GM23338 (cell line): Measurements from ENCODE around the gene PLXNA2. TPM values are rescaled to one million over a fixed set of nuclear protein-coding genes. Genes with fewer than 3 reads are reported as not detected.

Experiments
- ATAC-seq: fragments of 200-7000 bp; cut with Tn5 transposase; 3 replicates; pipeline ENCODE4 v1.9.1; 2020
- DNase-seq: peaks from one replicate; pipeline ENCODE4 v3.0.0-alpha.2; 2015; ENCODE audit warnings: low spot score
- H2AFZ ChIP-seq: fragments of 200-600 bp; sonication (generic); 2 replicates; pipeline ENCODE4 v1.8.0; 2016; ENCODE audit warnings: antibody characterized with exemption, mild to moderate bottlenecking, moderate library complexity
- H3F3A ChIP-seq: fragments of 200-600 bp; sonication (generic); replicated peaks from 2 replicates; pipeline ENCODE4 v1.8.0; 2017; ENCODE audit warnings: antibody characterized with exemption, mixed run types, low read depth
- H3K27ac ChIP-seq: fragments of 200-600 bp; sonication (generic); 2 replicates; pipeline ENCODE4 v1.6.1; 2016; ENCODE audit warnings: low read depth
- H3K27me3 ChIP-seq: fragments of 200-600 bp; sonication (generic); 2 replicates; pipeline ENCODE4 v1.8.0; 2016; ENCODE audit warnings: mild to moderate bottlenecking, mixed run types, moderate library complexity; ENCODE audit not compliant: insufficient read depth
- H3K36me3 ChIP-seq: fragments of 200-600 bp; sonication (generic); 2 replicates; pipeline ENCODE4 v1.8.0; 2016; ENCODE audit warnings: mild to moderate bottlenecking; ENCODE audit not compliant: insufficient read depth
- H3K4me1 ChIP-seq: fragments of 200-600 bp; sonication (generic); 2 replicates; pipeline ENCODE4 v1.8.0; 2016; ENCODE audit warnings: mild to moderate bottlenecking, moderate library complexity; ENCODE audit not compliant: insufficient read depth
- H3K4me2 ChIP-seq: fragments of 200-600 bp; sonication (generic); 2 replicates; pipeline ENCODE4 v1.7.1; 2017; ENCODE audit warnings: mixed run types
- H3K4me3 ChIP-seq: fragments of 200-600 bp; sonication (generic); 2 replicates; pipeline ENCODE4 v1.6.1; 2016; ENCODE audit warnings: mixed run types
- H3K79me2 ChIP-seq: fragments of 200-600 bp; sonication (generic); replicated peaks from 2 replicates; pipeline ENCODE4 v1.8.0; 2017; ENCODE audit warnings: mild to moderate bottlenecking; ENCODE audit not compliant: insufficient read depth
- H3K9me2 ChIP-seq: fragments of 200-600 bp; sonication (generic); 2 replicates; pipeline ENCODE4 v1.8.0; 2017; ENCODE audit not compliant: insufficient read depth
- H4K20me1 ChIP-seq: fragments of 200-600 bp; sonication (generic); replicated peaks from 2 replicates; pipeline ENCODE4 v1.8.0; 2017; ENCODE audit warnings: mild to moderate bottlenecking; ENCODE audit not compliant: insufficient read depth
- H3K27ac Mint-ChIP-seq: 2 replicates; pipeline ENCODE4 v1.8.0; 2020; ENCODE audit warnings: inconsistent platforms, mild to moderate bottlenecking, moderate library complexity, mixed read lengths
- H3K27me3 Mint-ChIP-seq: 3 replicates; pipeline ENCODE4 v1.8.0; 2022; ENCODE audit warnings: low read depth, mild to moderate bottlenecking, moderate library complexity, mixed read lengths, inconsistent platforms; ENCODE audit not compliant: insufficient read depth, poor library complexity
- H3K36me3 Mint-ChIP-seq: 3 replicates; pipeline ENCODE4 v1.8.0; 2021; ENCODE audit warnings: low read depth, mild to moderate bottlenecking, inconsistent platforms, moderate library complexity, mixed read lengths
- H3K4me1 Mint-ChIP-seq: 3 replicates; pipeline ENCODE4 v1.8.0; 2020; ENCODE audit warnings: mild to moderate bottlenecking, inconsistent platforms, mixed read lengths
- H3K4me3 Mint-ChIP-seq: 3 replicates; pipeline ENCODE4 v1.8.0; 2021; ENCODE audit warnings: moderate library complexity, mild to moderate bottlenecking, inconsistent platforms, mixed read lengths
- H3K9me3 Mint-ChIP-seq: 3 replicates; pipeline ENCODE4 v1.8.0; 2020; ENCODE audit warnings: moderate library complexity, mild to moderate bottlenecking, inconsistent platforms, mixed read lengths
- CREB1 ChIP-seq: fragments of 250-450 bp; sonication (Bioruptor Pico); IDR thresholded peaks from 2 replicates; pipeline ENCODE4 v1.5.0; 2020; ENCODE audit warnings: low read depth, mild to moderate bottlenecking, moderate library complexity
- EZH2 ChIP-seq: fragments of 200-600 bp; sonication (generic); IDR thresholded peaks from one replicate; pipeline ENCODE4 v1.8.0; 2017; ENCODE audit warnings: antibody characterized with exemption, mild to moderate bottlenecking, low read depth; ENCODE audit not compliant: unreplicated experiment
- EZH2phosphoT487 ChIP-seq: fragments of 200-600 bp; sonication (generic); IDR thresholded peaks from one replicate; pipeline ENCODE4 v1.8.1; 2018; ENCODE audit warnings: antibody characterized with exemption; ENCODE audit not compliant: unreplicated experiment
- JUNB ChIP-seq: IDR thresholded peaks from one replicate; pipeline ENCODE4 v1.6.1; 2016; ENCODE audit warnings: antibody characterized with exemption; ENCODE audit not compliant: unreplicated experiment
- NANOG ChIP-seq: IDR thresholded peaks from 2 replicates; pipeline ENCODE4 v1.6.1; 2016; ENCODE audit warnings: antibody characterized with exemption, borderline replicate concordance
- POLR2AphosphoS5 ChIP-seq: IDR thresholded peaks from 2 replicates; pipeline ENCODE4 v1.6.1; 2016; ENCODE audit warnings: antibody characterized with exemption, low read depth
- STAT1 ChIP-seq: IDR thresholded peaks from one replicate; pipeline ENCODE4 v1.6.1; 2016; ENCODE audit warnings: antibody characterized with exemption; ENCODE audit not compliant: unreplicated experiment
- ZNF114 ChIP-seq: fragments of 250-450 bp; sonication (Bioruptor Pico); IDR thresholded peaks from 2 replicates; pipeline ENCODE4 v1.5.0; 2020; ENCODE audit warnings: mild to moderate bottlenecking, moderate library complexity
- ZNF331 ChIP-seq: fragments of 250-450 bp; sonication (Bioruptor Pico); IDR thresholded peaks from 2 replicates; pipeline ENCODE4 v1.5.0; 2020; ENCODE audit warnings: low read depth, mild to moderate bottlenecking, moderate library complexity
- polyA plus RNA-seq: library from polyadenylated mRNA; unstranded; fragments of >200 nt; fragmentation: Nextera tagmentation; extraction: Ambion mirVana; gene quantifications from 2 replicates; pipeline ENCODE4 v1.2.1, GENCODE V29; 2016
- total RNA-seq: library from RNA; depleted of rRNA; stranded (reverse); fragments of >200 nt; shearing (Covaris generic); gene quantifications from 2 replicates; pipeline ENCODE4 v1.2.3, GENCODE V29; 2014
- TF ChIP-seq, protein P1 (sequence below): IDR thresholded peaks from one replicate; pipeline ENCODE4 v1.6.1; 2018; ENCODE audit warnings: antibody characterized with exemption; ENCODE audit not compliant: unreplicated experiment
- TF ChIP-seq, protein P2 (sequence below): fragments of 250-450 bp; sonication (Bioruptor Pico); IDR thresholded peaks from 2 replicates; pipeline ENCODE4 v1.5.0; 2020; ENCODE audit warnings: mild to moderate bottlenecking, moderate library complexity
- TF ChIP-seq, protein P3 (sequence below), 2 experiments: fragments of 200-600 bp in 1 of 2; sonication (generic) in 1 of 2; conservative IDR thresholded peaks; 2 replicates each; pipeline versions ENCODE4 v1.5.1 to v1.6.1; 2016 to 2017; ENCODE audit warnings: antibody characterized with exemption in 2 of 2, low read depth in 2 of 2, mild to moderate bottlenecking in 2 of 2, moderate library complexity in 1 of 2
- TF ChIP-seq, protein P4 (sequence below): IDR thresholded peaks from 2 replicates; pipeline ENCODE4 v1.6.1; 2016; ENCODE audit warnings: antibody characterized with exemption

The PLXNA2 gene
- total and polyA plus RNA-seq, 2 experiments from 2014 or later = 0.40 to 1.8 TPM

DNA sequence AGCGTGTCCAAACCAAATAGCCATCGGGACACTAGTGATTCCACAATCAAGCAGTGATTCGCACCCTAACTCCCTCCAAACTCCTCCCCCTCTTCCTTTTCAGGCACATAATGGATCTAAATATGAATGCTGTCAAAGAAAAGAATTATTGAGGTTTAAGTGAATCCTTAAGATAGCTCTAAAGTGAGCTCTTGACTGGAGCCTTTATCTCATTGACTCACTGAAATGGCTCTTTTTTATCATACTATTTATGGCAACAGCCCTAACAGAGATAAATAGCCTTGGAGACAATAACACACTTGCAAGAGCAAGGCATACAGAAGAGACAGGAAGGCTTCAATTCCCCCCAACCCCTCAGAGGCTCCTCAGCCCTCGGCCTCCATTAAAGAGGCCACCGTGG lies 143.3 kb downstream of the PLXNA2 start:
- no peak overlapping the region for H3K4me3 Mint-ChIP-seq

More for the DNA sequence above, 143.3 kb downstream of the PLXNA2 start:
- Histone ChIP-seq H3K4me2 (peak overlapping the region; percentile 55; the same call in 1 of the 2 replicates), H3K9me2 (no peaks in the 10 kb centered on the region), H3K4me1 (peaks cover 30% of the 10 kb centered on the region), H3K27me3 (no peaks in the 10 kb centered on the region), H3K79me2 (no peaks in the 10 kb centered on the region), H3F3A (no peaks in the 10 kb centered on the region), H4K20me1 (no peaks in the 10 kb centered on the region), H3K36me3 (no peaks in the 10 kb centered on the region), H2AFZ (0 out of 2 replicates have a peak overlapping the region, but pooled peaks have one; percentile 66), H3K4me3 (no peak overlapping the region), H3K27ac (no peak overlapping the region)
- DNase-seq (no peak), ATAC-seq (no peak)
- H3K36me3 Mint-ChIP-seq = no peaks in the 10 kb centered on the region
- H3K27me3 Mint-ChIP-seq = peaks cover 4% of the 10 kb centered on the region
- peaks cover 32% of the 10 kb centered on the region for H3K4me1 Mint-ChIP-seq
- no peak overlapping the region for H3K27ac Mint-ChIP-seq
- TF ChIP-seq ZNF114 (CRISPR knock-in tag) (no peak), NANOG (no peak), EZH2 (no peak), JUNB (no peak), STAT1 (no peak), EZH2phosphoT487 (no peak), CREB1 (CRISPR knock-in tag) (no peak), POLR2AphosphoS5 (no peak), ZNF331 (CRISPR knock-in tag) (no peak)
- TF ChIP-seq, protein P1, sequence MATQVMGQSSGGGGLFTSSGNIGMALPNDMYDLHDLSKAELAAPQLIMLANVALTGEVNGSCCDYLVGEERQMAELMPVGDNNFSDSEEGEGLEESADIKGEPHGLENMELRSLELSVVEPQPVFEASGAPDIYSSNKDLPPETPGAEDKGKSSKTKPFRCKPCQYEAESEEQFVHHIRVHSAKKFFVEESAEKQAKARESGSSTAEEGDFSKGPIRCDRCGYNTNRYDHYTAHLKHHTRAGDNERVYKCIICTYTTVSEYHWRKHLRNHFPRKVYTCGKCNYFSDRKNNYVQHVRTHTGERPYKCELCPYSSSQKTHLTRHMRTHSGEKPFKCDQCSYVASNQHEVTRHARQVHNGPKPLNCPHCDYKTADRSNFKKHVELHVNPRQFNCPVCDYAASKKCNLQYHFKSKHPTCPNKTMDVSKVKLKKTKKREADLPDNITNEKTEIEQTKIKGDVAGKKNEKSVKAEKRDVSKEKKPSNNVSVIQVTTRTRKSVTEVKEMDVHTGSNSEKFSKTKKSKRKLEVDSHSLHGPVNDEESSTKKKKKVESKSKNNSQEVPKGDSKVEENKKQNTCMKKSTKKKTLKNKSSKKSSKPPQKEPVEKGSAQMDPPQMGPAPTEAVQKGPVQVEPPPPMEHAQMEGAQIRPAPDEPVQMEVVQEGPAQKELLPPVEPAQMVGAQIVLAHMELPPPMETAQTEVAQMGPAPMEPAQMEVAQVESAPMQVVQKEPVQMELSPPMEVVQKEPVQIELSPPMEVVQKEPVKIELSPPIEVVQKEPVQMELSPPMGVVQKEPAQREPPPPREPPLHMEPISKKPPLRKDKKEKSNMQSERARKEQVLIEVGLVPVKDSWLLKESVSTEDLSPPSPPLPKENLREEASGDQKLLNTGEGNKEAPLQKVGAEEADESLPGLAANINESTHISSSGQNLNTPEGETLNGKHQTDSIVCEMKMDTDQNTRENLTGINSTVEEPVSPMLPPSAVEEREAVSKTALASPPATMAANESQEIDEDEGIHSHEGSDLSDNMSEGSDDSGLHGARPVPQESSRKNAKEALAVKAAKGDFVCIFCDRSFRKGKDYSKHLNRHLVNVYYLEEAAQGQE = no peak
- TF ChIP-seq, protein P2, sequence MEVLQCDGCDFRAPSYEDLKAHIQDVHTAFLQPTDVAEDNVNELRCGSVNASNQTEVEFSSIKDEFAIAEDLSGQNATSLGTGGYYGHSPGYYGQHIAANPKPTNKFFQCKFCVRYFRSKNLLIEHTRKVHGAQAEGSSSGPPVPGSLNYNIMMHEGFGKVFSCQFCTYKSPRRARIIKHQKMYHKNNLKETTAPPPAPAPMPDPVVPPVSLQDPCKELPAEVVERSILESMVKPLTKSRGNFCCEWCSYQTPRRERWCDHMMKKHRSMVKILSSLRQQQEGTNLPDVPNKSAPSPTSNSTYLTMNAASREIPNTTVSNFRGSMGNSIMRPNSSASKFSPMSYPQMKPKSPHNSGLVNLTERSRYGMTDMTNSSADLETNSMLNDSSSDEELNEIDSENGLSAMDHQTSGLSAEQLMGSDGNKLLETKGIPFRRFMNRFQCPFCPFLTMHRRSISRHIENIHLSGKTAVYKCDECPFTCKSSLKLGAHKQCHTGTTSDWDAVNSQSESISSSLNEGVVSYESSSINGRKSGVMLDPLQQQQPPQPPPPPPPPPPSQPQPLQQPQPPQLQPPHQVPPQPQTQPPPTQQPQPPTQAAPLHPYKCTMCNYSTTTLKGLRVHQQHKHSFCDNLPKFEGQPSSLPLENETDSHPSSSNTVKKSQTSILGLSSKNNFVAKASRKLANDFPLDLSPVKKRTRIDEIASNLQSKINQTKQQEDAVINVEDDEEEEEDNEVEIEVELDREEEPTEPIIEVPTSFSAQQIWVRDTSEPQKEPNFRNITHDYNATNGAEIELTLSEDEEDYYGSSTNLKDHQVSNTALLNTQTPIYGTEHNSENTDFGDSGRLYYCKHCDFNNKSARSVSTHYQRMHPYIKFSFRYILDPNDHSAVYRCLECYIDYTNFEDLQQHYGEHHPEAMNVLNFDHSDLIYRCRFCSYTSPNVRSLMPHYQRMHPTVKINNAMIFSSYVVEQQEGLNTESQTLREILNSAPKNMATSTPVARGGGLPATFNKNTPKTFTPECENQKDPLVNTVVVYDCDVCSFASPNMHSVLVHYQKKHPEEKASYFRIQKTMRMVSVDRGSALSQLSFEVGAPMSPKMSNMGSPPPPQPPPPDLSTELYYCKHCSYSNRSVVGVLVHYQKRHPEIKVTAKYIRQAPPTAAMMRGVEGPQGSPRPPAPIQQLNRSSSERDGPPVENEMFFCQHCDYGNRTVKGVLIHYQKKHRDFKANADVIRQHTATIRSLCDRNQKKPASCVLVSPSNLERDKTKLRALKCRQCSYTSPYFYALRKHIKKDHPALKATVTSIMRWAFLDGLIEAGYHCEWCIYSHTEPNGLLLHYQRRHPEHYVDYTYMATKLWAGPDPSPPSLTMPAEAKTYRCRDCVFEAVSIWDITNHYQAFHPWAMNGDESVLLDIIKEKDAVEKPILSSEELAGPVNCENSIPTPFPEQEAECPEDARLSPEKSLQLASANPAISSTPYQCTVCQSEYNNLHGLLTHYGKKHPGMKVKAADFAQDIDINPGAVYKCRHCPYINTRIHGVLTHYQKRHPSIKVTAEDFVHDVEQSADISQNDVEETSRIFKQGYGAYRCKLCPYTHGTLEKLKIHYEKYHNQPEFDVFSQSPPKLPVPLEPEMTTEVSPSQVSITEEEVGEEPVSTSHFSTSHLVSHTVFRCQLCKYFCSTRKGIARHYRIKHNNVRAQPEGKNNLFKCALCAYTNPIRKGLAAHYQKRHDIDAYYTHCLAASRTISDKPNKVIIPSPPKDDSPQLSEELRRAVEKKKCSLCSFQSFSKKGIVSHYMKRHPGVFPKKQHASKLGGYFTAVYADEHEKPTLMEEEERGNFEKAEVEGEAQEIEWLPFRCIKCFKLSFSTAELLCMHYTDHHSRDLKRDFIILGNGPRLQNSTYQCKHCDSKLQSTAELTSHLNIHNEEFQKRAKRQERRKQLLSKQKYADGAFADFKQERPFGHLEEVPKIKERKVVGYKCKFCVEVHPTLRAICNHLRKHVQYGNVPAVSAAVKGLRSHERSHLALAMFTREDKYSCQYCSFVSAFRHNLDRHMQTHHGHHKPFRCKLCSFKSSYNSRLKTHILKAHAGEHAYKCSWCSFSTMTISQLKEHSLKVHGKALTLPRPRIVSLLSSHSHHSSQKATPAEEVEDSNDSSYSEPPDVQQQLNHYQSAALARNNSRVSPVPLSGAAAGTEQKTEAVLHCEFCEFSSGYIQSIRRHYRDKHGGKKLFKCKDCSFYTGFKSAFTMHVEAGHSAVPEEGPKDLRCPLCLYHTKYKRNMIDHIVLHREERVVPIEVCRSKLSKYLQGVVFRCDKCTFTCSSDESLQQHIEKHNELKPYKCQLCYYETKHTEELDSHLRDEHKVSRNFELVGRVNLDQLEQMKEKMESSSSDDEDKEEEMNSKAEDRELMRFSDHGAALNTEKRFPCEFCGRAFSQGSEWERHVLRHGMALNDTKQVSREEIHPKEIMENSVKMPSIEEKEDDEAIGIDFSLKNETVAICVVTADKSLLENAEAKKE = no peak
- TF ChIP-seq, protein P3, sequence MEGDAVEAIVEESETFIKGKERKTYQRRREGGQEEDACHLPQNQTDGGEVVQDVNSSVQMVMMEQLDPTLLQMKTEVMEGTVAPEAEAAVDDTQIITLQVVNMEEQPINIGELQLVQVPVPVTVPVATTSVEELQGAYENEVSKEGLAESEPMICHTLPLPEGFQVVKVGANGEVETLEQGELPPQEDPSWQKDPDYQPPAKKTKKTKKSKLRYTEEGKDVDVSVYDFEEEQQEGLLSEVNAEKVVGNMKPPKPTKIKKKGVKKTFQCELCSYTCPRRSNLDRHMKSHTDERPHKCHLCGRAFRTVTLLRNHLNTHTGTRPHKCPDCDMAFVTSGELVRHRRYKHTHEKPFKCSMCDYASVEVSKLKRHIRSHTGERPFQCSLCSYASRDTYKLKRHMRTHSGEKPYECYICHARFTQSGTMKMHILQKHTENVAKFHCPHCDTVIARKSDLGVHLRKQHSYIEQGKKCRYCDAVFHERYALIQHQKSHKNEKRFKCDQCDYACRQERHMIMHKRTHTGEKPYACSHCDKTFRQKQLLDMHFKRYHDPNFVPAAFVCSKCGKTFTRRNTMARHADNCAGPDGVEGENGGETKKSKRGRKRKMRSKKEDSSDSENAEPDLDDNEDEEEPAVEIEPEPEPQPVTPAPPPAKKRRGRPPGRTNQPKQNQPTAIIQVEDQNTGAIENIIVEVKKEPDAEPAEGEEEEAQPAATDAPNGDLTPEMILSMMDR (conservative IDR thresholded peaks at IDR 0.05; ENCODE audit: low read depth in 2 of 2) = no peak
- TF ChIP-seq, protein P4, sequence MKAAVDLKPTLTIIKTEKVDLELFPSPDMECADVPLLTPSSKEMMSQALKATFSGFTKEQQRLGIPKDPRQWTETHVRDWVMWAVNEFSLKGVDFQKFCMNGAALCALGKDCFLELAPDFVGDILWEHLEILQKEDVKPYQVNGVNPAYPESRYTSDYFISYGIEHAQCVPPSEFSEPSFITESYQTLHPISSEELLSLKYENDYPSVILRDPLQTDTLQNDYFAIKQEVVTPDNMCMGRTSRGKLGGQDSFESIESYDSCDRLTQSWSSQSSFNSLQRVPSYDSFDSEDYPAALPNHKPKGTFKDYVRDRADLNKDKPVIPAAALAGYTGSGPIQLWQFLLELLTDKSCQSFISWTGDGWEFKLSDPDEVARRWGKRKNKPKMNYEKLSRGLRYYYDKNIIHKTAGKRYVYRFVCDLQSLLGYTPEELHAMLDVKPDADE = no peak
- H3K9me3 Mint-ChIP-seq = no peaks in the 10 kb centered on the region
